HG02610 (cell line): ENCODE measurements around the gene GSC2.

Experiments
- ATAC-seq: cut with Tn5 transposase; IDR thresholded peaks from one replicate; pipeline ENCODE4 v1.9.1; 2021; ENCODE audit warnings: mild to moderate bottlenecking, moderate library complexity; ENCODE audit not compliant: unreplicated experiment

GSC2 gene

DNA sequence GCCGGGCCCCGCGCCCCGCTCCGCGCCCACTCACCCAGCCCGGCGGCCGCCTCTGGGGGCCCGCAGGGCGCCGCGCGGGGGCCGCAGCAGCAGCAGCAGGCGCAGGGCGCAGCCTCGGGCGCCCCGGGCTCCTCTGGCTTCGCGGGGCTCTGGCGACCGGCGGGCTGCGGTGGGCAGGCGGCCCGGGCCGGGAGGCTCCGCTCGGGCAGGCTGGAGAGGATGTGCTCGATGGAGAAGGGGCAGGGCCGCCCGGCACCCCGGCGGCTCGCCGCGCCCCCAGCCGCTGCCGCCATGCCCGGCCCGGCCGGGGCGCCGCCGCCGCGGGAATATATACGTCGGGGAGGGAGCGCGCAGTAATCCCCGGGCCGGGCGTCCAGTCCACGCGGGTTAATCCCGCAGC, at the start of gene GSC2:
GSC2 (minus strand) TSS at position 302 of the 400 bp plus-strand sequence; CDS start at position 293, 9 bp downstream.
- ATAC-seq: no peak

- no peak for ATAC-seq
Measured at GRCh38 chr22:19199479-19199878, 49.4 kb upstream of the GSC2 start.

DNA sequence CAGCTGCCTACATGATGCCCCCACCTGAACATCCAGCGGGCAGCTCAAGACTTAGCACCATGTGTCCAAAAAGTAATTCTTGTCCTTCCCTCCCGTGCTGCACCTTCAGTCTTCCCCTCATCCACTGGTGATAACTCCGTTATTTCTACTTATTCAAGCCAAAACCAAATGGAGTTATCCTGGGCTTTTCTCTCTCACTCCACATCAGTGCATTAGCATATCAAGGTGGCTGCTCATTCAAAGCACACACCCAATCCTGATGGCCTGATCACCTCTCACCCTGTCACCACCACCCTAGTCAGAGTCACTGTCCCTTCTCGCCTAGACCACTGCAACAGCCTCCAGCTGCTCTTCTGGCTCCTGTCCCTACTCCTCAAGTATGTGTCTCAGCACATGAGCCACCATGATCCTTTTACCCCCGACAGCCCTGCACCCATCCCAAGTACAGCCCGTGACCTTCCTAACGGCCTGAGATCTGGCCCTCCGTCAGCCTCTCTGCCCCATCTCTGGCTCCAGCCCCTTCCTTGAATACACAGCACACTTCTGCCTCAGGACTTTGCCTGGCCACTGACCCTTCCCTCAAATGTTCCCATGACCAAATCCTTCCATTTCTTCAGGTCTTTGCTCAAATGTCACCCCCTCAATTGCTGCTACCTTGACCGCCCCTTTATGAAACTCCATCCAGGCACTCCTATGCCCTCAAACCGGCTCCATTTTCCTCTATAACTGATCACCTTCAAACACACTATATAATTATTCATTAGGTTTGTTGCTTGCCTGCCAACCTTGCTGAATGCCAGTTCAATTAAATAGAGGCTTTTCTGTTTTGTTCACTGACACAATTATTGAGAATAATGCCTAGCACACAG, 48.1 kb upstream of the GSC2 start:
- no peak for ATAC-seq

GRCh38 chr22:19196841-19197612, 46.9 kb upstream of the GSC2 start:
- no peak for ATAC-seq

- no peak for ATAC-seq
Measured at GRCh38 chr22:19195796-19196731, 46.0 kb upstream of the GSC2 start.

GRCh38 chr22:19194766-19195536, 44.9 kb upstream of the GSC2 start:
- ATAC-seq: no peak

- no peak for ATAC-seq
Measured at GRCh38 chr22:19193879-19194278, 43.8 kb upstream of the GSC2 start.

- no peak for ATAC-seq
Measured at GRCh38 chr22:19187716-19188563, 37.8 kb upstream of the GSC2 start.

- ATAC-seq: no peak
Measured at GRCh38 chr22:19184276-19184997, 34.3 kb upstream of the GSC2 start.

- no peak for ATAC-seq
Measured at GRCh38 chr22:19183216-19183615, 33.1 kb upstream of the GSC2 start.

DNA sequence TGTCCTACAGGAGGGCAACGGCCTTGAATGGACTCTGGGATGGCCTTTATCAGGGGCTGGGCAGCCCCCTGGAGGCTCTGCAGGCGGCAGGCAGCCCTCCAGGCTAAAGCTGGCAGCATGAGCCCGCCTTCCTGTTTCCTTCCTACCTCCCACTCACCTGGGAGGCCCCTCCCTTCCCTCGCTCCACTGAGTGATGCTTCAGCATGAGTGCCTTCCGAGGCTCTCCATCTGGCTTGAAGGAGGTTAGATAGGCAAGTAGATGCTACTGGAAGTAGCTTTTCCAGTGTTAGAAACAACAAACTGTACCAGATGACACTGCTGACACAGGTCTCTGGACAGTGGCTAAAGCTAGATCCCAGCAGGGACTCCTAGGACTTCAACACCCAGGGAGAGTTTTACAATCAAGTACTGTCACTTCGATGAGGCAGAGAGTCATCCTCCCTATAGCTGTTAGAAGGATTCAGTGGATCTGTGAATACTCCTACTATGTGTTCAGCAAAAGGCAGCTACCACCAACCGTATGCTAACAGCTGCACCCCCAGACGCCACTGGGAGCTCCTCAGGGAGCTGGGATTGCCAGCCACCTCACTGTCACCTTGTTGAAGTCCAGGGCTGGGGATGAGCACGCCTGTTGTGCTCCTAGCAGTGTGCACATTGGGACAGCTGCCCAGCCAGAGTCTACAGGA, 32.5 kb upstream of the GSC2 start:
- no peak for ATAC-seq

- ATAC-seq: no peak
Measured at GRCh38 chr22:19181786-19182471, 31.8 kb upstream of the GSC2 start.

DNA sequence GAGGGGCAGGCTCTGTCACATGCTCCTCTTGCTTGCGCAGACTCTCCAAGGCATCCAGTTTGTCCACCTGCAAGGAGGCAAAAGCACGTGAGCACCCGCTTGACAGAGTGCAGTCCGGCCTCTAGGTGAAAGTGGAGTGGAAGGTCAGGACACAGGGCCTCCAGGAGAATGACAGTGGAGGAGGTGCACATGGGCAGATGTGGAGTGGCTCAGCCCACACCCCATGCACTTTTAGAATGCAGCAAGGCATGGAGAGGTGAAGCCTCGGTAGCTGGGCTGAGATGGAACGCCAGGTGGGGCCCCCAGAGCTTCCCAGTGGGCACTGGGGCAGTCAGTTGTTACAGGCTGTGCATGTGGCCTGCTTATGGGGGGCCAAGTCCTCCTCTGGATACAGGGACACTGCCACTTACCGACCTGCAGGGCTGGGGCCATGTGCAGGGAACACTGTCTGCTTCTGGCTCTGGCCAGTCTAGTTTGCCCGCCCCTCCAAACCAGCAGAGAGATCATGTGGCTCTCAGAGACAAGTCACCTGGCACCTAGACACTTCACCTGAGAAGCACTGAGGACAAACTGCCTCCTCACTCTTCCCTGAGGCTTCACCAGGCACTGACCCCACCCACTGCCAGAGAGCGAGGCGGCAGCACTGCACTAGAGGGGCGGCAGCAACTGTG, 30.8 kb upstream of the GSC2 start:
- no peak for ATAC-seq

GRCh38 chr22:19180234-19180633, 30.1 kb upstream of the GSC2 start:
- no peak for ATAC-seq

- ATAC-seq: peak; percentile 32
Measured at GRCh38 chr22:19179497-19180048, 29.5 kb upstream of the GSC2 start.

DNA sequence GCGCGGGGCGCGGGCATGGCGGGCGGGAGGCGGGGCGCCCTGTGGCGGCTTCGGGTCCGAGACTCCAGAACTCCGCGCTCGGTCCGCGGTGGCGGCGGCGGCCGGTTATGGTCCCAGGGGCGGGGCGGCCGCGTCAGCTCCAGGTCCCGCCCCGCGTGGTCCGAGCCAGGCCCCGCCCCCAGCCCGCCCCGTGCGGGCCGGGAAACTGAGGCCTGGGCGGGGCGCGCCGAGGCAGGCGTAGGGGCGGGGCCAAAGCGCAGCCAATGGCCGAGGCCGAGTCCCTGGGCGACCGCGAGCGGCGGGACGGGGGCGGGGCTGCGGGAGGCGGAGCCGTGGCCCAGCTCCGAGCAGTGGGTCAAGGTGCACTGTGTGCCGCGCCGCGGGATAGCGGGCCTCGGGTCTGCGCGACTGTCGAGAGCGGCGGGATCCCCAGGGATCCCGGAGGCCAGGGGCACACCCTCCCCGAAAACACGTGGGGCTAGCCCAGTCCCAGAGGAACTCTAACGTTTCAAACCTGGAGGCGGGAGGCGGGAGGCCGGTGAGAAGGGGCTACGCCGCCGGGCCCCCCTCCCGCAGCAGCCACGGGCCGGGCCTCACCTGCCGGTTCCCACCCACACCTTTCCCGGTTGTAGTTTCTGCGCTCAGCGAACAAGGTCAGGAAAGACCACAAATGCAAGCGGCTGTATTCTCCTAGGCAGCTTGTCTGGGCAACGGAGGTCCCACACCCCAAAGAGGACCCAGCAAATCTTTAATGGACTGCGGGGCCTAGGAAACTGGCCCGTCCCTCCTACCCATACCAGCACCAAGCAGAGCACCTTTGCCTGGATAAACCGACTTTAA, 28.8 kb upstream of the GSC2 start, which contains the start of gene SLC25A1:
SLC25A1 (minus strand) TSS at position 80 of the 840 bp plus-strand sequence; CDS start at position 17, 63 bp downstream.
- ATAC-seq: peak; percentile 63
